IPS-15b (cell line): ENCODE data around the gene PURB.
"Not testable (repeated sequence)": the region's sequence is repeated elsewhere in the genome, so short reads cannot be mapped to it uniquely, and the experiment has no call there.

Experiments
- H3K27me3 ChIP-seq: one replicate; pipeline ENCODE4 v1.6.1; 2013; ENCODE audit warnings: low read length; ENCODE audit not compliant: control insufficient read depth, insufficient read depth
- H3K36me3 ChIP-seq: one replicate; pipeline ENCODE4 v1.6.1; 2013; ENCODE audit warnings: low read length; ENCODE audit not compliant: control insufficient read depth, insufficient read depth
- H3K4me1 ChIP-seq: one replicate; pipeline ENCODE4 v1.6.1; 2013; ENCODE audit warnings: mild to moderate bottlenecking, low read length; ENCODE audit not compliant: control insufficient read depth, insufficient read depth
- H3K4me3 ChIP-seq: one replicate; pipeline ENCODE4 v1.5.1; 2013; ENCODE audit warnings: low read depth, low read length
- H3K9ac ChIP-seq: one replicate; pipeline ENCODE4 v1.6.1; 2013; ENCODE audit warnings: low read depth, mild to moderate bottlenecking, low read length
- H3K9me3 ChIP-seq: one replicate; pipeline ENCODE4 v1.6.1; 2013; ENCODE audit warnings: mild to moderate bottlenecking, low read length; ENCODE audit not compliant: control insufficient read depth, insufficient read depth

Gene PURB

DNA sequence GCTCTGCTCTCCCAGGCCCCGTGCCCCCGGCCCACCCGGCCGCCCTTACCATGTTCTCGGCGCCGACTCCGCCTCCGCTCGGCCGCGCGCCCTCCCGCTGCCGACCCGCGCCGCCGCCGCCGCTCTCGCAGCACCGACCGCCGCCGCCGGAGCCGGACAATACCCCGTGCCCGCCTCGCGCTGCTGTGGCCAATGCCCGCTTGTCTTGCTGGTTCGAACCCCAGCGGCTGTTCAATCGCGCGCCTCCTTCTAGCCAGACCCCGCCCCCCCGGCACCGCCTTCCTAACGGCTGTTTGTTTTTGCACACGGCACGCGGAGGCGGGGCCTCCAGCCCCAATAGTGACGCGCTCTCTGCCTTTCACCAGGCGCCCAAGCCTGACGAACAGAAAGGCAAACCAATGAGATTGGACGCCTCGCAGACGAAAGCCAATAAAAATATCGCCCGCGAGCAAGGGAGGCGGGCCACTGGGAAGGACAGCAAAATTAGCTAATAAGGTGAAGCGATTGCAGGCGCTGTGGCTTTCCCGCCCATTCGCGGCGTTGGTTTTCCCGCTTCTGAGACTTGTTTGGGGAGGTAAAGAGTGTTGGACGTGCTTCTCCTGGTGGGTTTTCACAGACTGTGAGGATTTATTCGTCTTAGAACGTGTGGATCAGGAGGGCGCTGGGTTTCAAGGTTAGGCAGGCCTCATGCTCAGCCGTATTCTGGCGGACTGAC is 37.3 kb downstream of the PURB start, which contains the start of gene H2AZ2:
TSS of gene H2AZ2 (minus strand) at position 168 of the 715 bp plus-strand sequence. CDS start at position 52, 116 bp downstream.
- H3K9ac ChIP-seq = peak within 1 kb of the TSS; percentile 77

DNA sequence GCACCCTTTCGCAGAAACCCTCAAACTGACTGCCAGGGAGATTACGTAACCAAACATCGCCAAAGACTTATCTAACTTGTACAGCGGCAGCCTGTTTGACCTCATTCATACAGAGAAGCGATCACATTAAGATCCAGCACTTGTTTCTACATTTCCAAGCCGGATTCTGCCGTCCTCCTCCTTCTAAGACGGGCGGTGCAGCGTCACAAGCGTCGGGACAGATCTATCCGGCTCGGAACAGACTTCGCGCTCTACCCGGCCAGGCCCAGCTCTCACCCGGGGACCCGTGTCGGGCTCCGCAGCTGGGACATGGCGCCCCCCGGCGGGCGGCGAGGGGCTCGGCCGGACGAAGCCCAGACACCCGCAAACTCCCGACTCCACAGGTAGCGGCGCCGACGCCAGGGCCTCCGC is 37.8 kb downstream of the PURB start:
- Histone ChIP-seq H3K9me3 (no peaks in the 10 kb centered on the region), H3K4me3 (peak overlapping the region; percentile 90), H3K36me3 (no peaks in the 10 kb centered on the region), H3K4me1 (no peaks in the 10 kb centered on the region), H3K9ac (peak overlapping the region; percentile 68), H3K27me3 (no peaks in the 10 kb centered on the region)

More for the DNA sequence above, 37.3 kb downstream of the PURB start, which contains the start of gene H2AZ2:
- Histone ChIP-seq H3K4me1 (no peaks in the 10 kb centered on the region), H3K4me3 (peak within 1 kb of the TSS; percentile 91), H3K36me3 (no peaks in the 10 kb centered on the region), H3K27me3 (no peaks in the 10 kb centered on the region), H3K9me3 (no peaks in the 10 kb centered on the region)

DNA sequence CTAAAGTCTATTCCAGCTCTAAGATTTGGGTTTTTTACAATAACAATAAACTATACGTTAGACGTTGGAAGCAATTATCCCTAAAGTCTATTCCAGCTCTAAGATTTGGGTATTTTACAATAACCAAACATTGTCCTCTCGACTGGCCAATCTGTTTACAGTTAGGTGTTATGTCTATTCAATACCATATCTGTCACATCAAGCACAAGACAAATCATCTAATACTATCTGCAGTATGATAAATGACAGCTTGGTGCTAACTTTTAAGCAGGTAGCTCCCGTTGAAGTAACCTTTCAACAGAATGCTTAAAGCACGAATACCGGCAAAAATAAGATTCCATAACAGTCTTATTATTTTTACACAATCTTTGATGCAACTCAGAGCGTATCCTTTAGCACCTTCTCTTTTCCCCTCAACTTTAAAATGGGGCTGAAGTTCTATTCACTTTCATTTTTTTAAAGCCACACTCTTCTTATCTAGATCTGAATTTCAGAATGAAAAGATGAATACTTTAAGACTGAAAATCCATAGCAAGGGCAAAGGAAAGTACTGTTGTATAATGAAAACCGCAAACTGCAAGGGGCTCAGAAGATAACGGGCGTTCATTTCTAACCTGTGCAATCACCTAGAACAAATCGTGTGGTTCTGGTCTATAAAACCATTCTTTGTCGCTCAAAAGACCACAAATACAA is 38.4 kb downstream of the PURB start:
- Histone ChIP-seq H3K27me3 (no peaks in the 10 kb centered on the region), H3K9me3 (no peaks in the 10 kb centered on the region), H3K9ac (peak overlapping the region; percentile 68), H3K4me3 (peak overlapping the region; percentile 90), H3K36me3 (no peaks in the 10 kb centered on the region), H3K4me1 (no peaks in the 10 kb centered on the region)

DNA sequence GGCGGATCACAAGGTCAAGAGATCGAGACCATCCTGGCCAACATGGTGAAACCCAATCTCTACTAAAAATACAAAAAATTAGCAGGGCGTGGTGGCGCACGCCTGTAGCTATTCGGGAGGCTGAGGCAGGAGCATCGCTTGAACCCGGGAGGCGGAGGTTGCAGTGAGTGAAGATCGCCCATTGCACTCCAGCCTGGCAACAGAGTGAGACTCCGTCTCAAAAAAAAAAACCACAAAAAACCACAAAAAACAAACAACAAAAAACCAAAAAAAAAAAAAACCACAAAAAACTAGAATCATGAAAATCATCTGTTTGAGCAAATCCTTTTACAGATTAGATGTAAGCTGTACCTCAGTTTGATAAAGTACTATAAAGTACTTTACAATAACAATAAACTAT is 38.9 kb downstream of the PURB start:
- H3K27me3 ChIP-seq, H3K4me1 ChIP-seq, H3K9ac ChIP-seq, H3K9me3 ChIP-seq, H3K36me3 ChIP-seq: not testable (repeated sequence)
- peak overlapping the region; percentile 90 for H3K4me3 ChIP-seq

DNA sequence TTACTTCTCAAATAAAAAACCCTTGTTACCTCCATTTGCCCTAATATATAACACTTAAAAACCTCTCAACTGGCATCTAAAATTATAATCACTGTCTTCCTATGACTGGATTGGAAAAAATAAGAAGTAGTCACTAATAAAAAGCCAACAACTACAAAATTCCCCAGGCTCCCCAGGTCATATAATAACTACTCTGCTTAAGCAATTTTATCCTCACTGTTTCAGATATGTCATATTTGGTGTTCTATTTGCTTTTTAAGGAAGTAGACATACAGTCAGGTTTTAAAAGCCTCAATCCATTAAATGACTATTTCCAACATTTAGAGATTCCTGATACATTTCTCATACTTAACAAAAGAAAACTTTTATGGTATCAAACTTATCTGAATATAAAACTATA is 39.9 kb downstream of the PURB start:
- Histone ChIP-seq H3K36me3 (peaks cover 3% of the 10 kb centered on the region), H3K27me3 (no peaks in the 10 kb centered on the region), H3K4me1 (no peaks in the 10 kb centered on the region), H3K4me3 (peak overlapping the region; percentile 2), H3K9ac (no peak overlapping the region), H3K9me3 (no peaks in the 10 kb centered on the region)

DNA sequence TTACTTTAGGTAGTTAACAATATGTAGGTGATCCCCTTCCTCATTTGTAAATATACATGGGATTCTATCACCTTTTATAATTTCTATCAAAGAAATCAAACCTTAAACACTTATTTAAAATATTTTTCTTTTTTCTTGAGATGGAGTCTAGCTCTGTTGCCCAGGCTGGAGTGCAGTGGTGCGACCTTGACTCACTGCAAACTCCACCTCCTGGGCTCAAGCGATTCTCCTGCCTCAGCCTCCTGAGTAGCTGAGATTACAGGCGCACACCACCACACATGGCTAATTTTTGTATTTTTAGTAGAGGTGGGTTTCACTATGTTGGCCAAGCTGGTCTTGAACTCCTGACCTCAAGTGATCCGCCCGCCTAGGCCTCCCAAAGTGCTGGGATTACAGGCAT is 41.9 kb downstream of the PURB start:
- H3K36me3 ChIP-seq, H3K27me3 ChIP-seq, H3K9ac ChIP-seq, H3K4me1 ChIP-seq, H3K9me3 ChIP-seq, H3K4me3 ChIP-seq: not testable (repeated sequence)

DNA sequence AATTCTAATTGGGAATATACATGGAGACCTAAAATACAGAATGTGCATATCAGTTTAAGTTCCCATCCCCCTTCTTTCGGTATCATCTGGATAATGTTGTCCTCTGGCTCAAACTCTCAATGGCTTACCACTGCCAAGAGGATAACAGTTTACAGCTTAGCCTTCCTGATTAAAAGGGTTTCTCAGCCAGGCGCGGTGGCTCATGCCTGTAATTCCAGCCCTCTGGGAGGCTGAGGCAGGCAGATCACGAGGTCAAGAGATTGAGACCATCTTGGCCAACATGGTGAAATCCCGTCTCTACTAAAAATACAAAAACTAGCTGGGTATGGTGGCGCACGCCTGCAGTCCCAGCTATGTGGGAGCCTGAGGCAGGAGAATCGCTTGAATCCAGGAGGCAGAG is 42.7 kb downstream of the PURB start:
- H3K36me3 ChIP-seq, H3K9me3 ChIP-seq: not testable (repeated sequence)

DNA sequence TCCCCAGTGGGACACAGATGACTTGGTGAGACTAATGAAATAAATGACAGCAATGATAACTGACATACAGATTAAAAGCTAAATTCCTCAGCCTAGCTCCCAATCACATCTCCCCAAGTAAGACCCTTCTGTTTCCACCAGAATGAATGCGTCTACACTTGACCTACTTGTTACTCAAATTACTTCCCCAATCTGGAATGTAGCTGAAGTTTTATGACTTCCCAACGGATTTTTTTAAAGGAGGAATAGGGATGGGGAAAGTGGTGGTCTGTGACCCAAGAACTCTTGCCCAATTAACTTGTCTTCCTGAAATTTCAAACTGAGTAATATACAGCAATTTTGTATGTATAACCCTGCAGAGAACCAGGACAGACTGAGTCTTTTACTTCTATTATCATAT is 46.6 kb downstream of the PURB start:
- no peaks in the 10 kb centered on the region for H3K4me1 ChIP-seq
- H3K4me3 ChIP-seq = no peak overlapping the region
- H3K36me3 ChIP-seq = peaks cover 17% of the 10 kb centered on the region
- H3K9ac ChIP-seq = no peak overlapping the region
- no peaks in the 10 kb centered on the region for H3K9me3 ChIP-seq
- no peaks in the 10 kb centered on the region for H3K27me3 ChIP-seq

More for the DNA sequence above, 42.7 kb downstream of the PURB start:
- H3K9ac ChIP-seq, H3K27me3 ChIP-seq, H3K4me3 ChIP-seq, H3K4me1 ChIP-seq: not testable (repeated sequence)

DNA sequence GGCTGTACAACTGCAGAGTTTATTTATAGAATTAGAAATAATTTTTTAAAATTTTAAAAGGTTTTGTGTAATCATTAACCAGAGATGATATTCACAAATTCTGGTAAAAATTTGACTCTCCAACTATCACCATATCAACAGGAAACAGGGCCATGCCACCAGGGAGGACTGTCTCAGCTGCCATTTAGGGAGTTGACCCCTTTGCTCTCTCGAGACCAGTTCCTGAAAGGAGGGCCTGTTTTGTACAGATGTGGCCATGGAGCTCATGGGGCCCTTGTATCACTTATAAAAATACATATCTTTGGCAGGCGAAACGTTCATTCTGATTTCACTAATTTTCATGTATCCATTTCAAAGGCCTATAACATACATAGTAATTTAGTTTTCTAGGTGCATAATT is 57.8 kb downstream of the PURB start:
- Histone ChIP-seq H3K9me3 (no peaks in the 10 kb centered on the region), H3K4me3 (no peak overlapping the region), H3K4me1 (peaks cover 2% of the 10 kb centered on the region), H3K9ac (no peak overlapping the region), H3K27me3 (no peaks in the 10 kb centered on the region), H3K36me3 (peaks cover 11% of the 10 kb centered on the region)
